ENCODE measurements around the gene CIDEB. TPM values are rescaled to one million over a fixed set of nuclear protein-coding genes. Genes with fewer than 3 reads are reported as not detected.

Gene CIDEB
- total RNA-seq, 1 donor = 0.36 TPM

DNA sequence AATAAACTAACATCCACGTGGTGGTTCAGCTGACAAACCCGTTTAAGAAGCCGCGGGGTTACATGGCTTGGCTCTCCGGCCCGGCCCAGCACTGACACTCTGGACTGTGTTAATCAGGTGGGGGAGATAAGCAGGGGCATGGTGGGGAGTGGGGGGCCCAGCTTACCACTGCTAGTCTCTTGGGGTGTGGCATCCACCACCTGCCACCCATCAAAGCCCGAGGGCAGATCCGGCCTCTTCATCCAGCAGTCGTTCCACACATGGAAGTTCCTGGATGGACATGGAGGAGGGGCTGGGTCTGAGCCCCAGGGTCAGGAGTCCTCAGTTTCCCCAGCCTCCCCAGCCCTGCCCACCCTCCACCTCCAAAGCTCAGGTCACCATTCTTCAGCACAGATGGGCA is 49.7 kb downstream of the CIDEB start:
- Histone ChIP-seq H3K27me3 (ENCODE audit: insufficient read depth, low read length) (no peaks in the 10 kb centered on the region), H3K36me3 (ENCODE audit: insufficient read depth, low read length) (no peaks in the 10 kb centered on the region), H3K4me1 (ENCODE audit: insufficient read depth, low read length) (no peaks in the 10 kb centered on the region), H3K4me3 (ENCODE audit: insufficient read depth, low read length) (no peak overlapping the region), H4K20me1 (ENCODE audit: insufficient read depth, low read length) (no peaks in the 10 kb centered on the region), H3K9me3 (ENCODE audit: low read depth, low read length) (no peaks in the 10 kb centered on the region), H3K4me2 (ENCODE audit: insufficient read depth, low read length) (no peak overlapping the region), H3K79me2 (ENCODE audit: insufficient read depth, low read length) (no peaks in the 10 kb centered on the region), H3K27ac (ENCODE audit: low read depth, low read length) (no peak overlapping the region), H2AFZ (ENCODE audit: low read length) (no peak overlapping the region)
- TF ChIP-seq, protein P1, sequence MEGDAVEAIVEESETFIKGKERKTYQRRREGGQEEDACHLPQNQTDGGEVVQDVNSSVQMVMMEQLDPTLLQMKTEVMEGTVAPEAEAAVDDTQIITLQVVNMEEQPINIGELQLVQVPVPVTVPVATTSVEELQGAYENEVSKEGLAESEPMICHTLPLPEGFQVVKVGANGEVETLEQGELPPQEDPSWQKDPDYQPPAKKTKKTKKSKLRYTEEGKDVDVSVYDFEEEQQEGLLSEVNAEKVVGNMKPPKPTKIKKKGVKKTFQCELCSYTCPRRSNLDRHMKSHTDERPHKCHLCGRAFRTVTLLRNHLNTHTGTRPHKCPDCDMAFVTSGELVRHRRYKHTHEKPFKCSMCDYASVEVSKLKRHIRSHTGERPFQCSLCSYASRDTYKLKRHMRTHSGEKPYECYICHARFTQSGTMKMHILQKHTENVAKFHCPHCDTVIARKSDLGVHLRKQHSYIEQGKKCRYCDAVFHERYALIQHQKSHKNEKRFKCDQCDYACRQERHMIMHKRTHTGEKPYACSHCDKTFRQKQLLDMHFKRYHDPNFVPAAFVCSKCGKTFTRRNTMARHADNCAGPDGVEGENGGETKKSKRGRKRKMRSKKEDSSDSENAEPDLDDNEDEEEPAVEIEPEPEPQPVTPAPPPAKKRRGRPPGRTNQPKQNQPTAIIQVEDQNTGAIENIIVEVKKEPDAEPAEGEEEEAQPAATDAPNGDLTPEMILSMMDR (IDR thresholded peaks at IDR 0.05; ENCODE audit: extremely low read depth, low read depth, low read length) = no peak
- DNase-seq (ENCODE audit: insufficient read length, low spot score, missing footprints) = no peak

DNA sequence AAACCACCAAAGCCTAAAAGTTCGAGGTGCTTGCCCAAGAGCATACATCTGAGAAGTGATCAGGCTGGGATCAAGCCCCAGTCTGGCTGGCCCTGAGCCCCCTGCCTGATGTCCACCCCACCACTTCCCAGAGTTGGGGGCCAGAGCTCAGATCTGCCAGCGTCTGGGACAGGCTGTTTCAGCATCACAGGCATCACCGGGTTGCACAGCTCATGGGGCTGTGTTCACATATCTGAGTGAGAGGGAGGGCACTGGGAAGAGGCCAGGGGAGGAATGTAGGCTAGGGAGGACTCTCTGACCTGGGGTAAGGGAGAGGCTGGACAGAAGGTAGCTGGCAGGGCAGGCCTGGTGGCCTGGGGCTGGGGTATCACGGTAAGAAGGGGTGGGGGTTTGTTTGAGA is 50.8 kb downstream of the CIDEB start:
- H3K4me1 ChIP-seq (ENCODE audit: insufficient read depth, low read length) = peaks cover 2% of the 10 kb centered on the region
- H3K9me3 ChIP-seq (ENCODE audit: low read depth, low read length) = no peaks in the 10 kb centered on the region
- no peak overlapping the region for H2AFZ ChIP-seq (ENCODE audit: low read length)
- no peak for DNase-seq (ENCODE audit: insufficient read length, low spot score, missing footprints)
- no peak overlapping the region for H3K4me3 ChIP-seq (ENCODE audit: insufficient read depth, low read length)
- TF ChIP-seq, protein P1 (IDR thresholded peaks at IDR 0.05; ENCODE audit: extremely low read depth, low read depth, low read length) = no peak
- no peaks in the 10 kb centered on the region for H4K20me1 ChIP-seq (ENCODE audit: insufficient read depth, low read length)
- no peaks in the 10 kb centered on the region for H3K79me2 ChIP-seq (ENCODE audit: insufficient read depth, low read length)
- H3K4me2 ChIP-seq (ENCODE audit: insufficient read depth, low read length) = no peak overlapping the region
- no peaks in the 10 kb centered on the region for H3K27me3 ChIP-seq (ENCODE audit: insufficient read depth, low read length)
- no peak overlapping the region for H3K27ac ChIP-seq (ENCODE audit: low read depth, low read length)
- H3K36me3 ChIP-seq (ENCODE audit: insufficient read depth, low read length) = no peaks in the 10 kb centered on the region

DNA sequence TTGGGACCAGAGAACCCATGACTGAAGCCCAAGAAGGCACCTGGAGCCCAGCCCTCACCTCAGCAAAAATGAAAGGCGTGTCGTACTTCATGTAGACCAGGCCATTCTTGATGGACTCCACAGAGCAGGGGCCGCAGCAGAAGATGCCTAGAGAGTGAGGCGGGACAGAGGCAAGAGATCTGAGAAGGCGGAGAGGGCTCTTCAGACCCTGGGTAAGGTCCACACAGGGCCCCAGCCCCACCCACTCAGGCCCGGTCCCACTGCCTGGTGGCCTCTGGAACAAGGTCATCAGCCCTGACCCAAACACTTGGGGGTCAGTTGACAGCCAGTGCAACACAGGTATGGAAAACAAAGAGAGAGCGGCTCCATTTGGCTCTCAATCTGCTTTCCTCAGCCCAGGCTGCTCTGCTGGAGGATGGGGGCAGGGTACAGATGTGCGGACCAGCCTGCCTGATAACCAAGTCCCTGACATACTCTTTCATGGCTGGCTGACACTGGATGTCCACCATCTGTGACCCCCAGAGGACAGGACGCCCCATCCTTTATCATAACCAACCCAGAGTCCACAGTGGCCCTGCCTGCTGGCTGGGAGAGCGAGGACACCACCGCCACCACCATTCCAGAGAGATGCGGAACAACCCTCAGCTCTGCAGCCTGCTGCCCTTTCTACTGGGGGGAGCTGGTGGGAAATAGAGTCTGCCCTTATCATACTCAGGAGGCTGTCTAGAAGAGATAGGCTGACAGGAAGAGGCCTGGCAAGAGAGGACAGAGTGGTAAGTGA is 51.7 kb downstream of the CIDEB start:
- no peaks in the 10 kb centered on the region for H3K9me3 ChIP-seq (ENCODE audit: low read depth, low read length)
- DNase-seq (ENCODE audit: insufficient read length, low spot score, missing footprints) = no peak
- H3K4me3 ChIP-seq (ENCODE audit: insufficient read depth, low read length) = no peak overlapping the region
- no peak overlapping the region for H2AFZ ChIP-seq (ENCODE audit: low read length)
- H3K4me1 ChIP-seq (ENCODE audit: insufficient read depth, low read length) = peaks cover 8% of the 10 kb centered on the region
- H4K20me1 ChIP-seq (ENCODE audit: insufficient read depth, low read length) = no peaks in the 10 kb centered on the region
- no peak overlapping the region for H3K27ac ChIP-seq (ENCODE audit: low read depth, low read length)
- no peaks in the 10 kb centered on the region for H3K36me3 ChIP-seq (ENCODE audit: insufficient read depth, low read length)
- H3K4me2 ChIP-seq (ENCODE audit: insufficient read depth, low read length) = no peak overlapping the region
- TF ChIP-seq, protein P1 (IDR thresholded peaks at IDR 0.05; ENCODE audit: extremely low read depth, low read depth, low read length) = no peak
- H3K79me2 ChIP-seq (ENCODE audit: insufficient read depth, low read length) = no peaks in the 10 kb centered on the region
- no peaks in the 10 kb centered on the region for H3K27me3 ChIP-seq (ENCODE audit: insufficient read depth, low read length)

GRCh38 chr14:24255438-24255837 is 52.3 kb downstream of the CIDEB start:
- H3K36me3 ChIP-seq (ENCODE audit: insufficient read depth, low read length) = no peaks in the 10 kb centered on the region
- H3K9me3 ChIP-seq (ENCODE audit: low read depth, low read length) = no peaks in the 10 kb centered on the region
- H3K4me1 ChIP-seq (ENCODE audit: insufficient read depth, low read length) = peaks cover 8% of the 10 kb centered on the region
- TF ChIP-seq, protein P1 (IDR thresholded peaks at IDR 0.05; ENCODE audit: extremely low read depth, low read depth, low read length) = no peak
- no peaks in the 10 kb centered on the region for H3K27me3 ChIP-seq (ENCODE audit: insufficient read depth, low read length)
- H3K79me2 ChIP-seq (ENCODE audit: insufficient read depth, low read length) = no peaks in the 10 kb centered on the region
- no peak overlapping the region for H2AFZ ChIP-seq (ENCODE audit: low read length)
- DNase-seq (ENCODE audit: insufficient read length, low spot score, missing footprints) = no peak
- no peak overlapping the region for H3K27ac ChIP-seq (ENCODE audit: low read depth, low read length)
- no peak overlapping the region for H3K4me3 ChIP-seq (ENCODE audit: insufficient read depth, low read length)
- H4K20me1 ChIP-seq (ENCODE audit: insufficient read depth, low read length) = no peaks in the 10 kb centered on the region
- no peak overlapping the region for H3K4me2 ChIP-seq (ENCODE audit: insufficient read depth, low read length)

Small RNAs within 50 kb of the gene (small RNA-seq; reads per million reads assigned to genes)
- gene RF00026 = not detected

Other genes starting within 250 kb of the CIDEB start
- gene CPNE6, start 236.4 kb downstream of the CIDEB start, total RNA-seq = not detected in 2 replicates
- 26.2 and 35.1 TPM in 2 replicates for gene PCK2, start 213.7 kb downstream of the CIDEB start, total RNA-seq
- gene DCAF11, start 193.2 kb downstream of the CIDEB start, total RNA-seq = 73.4 and 84.7 TPM in 2 replicates
- 1.5 and 1.8 TPM in 2 replicates for gene NRL, start 193.0 kb downstream of the CIDEB start, total RNA-seq
- 0.29 and 0.72 TPM in 2 replicates for gene FITM1, start 177.3 kb downstream of the CIDEB start, total RNA-seq
- gene PSME1, start 171.8 kb downstream of the CIDEB start, total RNA-seq = 95.5 and 111 TPM in 2 replicates
- gene EMC9, start 166.4 kb downstream of the CIDEB start, total RNA-seq = 6.9 and 9.1 TPM in 2 replicates
- gene PSME2, start 161.4 kb downstream of the CIDEB start, total RNA-seq = 47.7 and 55.7 TPM in 2 replicates
- gene RNF31, start 160.5 kb downstream of the CIDEB start, total RNA-seq = 43.9 and 49.6 TPM in 2 replicates
- gene IRF9, start 146.7 kb downstream of the CIDEB start, total RNA-seq = 102 and 117 TPM in 2 replicates
- gene REC8, start 135.9 kb downstream of the CIDEB start, total RNA-seq = 3.3 and 3.5 TPM in 2 replicates
- gene IPO4, start 119.2 kb downstream of the CIDEB start, total RNA-seq = 38.9 and 47.0 TPM in 2 replicates
- gene TM9SF1, start 112.5 kb downstream of the CIDEB start, total RNA-seq = 78.2 and 84.3 TPM in 2 replicates
- gene TSSK4, start 102.3 kb downstream of the CIDEB start, total RNA-seq = 0.36 TPM in 1 of 2 replicates, not detected in the other
- 19.2 TPM in 2 replicates for gene CHMP4A, start 94.5 kb downstream of the CIDEB start, total RNA-seq
- gene MDP1, start 91.9 kb downstream of the CIDEB start, total RNA-seq = 14.1 and 14.8 TPM in 2 replicates
- 56.3 and 69.1 TPM in 2 replicates for gene NEDD8, start 75.6 kb downstream of the CIDEB start, total RNA-seq
- 70.7 and 86.5 TPM in 2 replicates for gene GMPR2, start 75.0 kb downstream of the CIDEB start, total RNA-seq
- gene TINF2, start 65.4 kb downstream of the CIDEB start, total RNA-seq = 62.6 and 63.4 TPM in 2 replicates
- 0.36 and 1.2 TPM in 2 replicates for gene TGM1, start 44.8 kb downstream of the CIDEB start, total RNA-seq
- 28.9 and 34.0 TPM in 2 replicates for gene RABGGTA, start 36.4 kb downstream of the CIDEB start, total RNA-seq
- gene DHRS1, start 8.2 kb downstream of the CIDEB start, total RNA-seq = 9.8 and 13.6 TPM in 2 replicates
- 17.4 and 21.0 TPM in 2 replicates for gene NOP9, start 8.1 kb downstream of the CIDEB start, total RNA-seq
- 4.7 and 5.1 TPM in 2 replicates for gene LTB4R2, start 2.2 kb upstream of the CIDEB start, total RNA-seq
- gene LTB4R, start 3.5 kb upstream of the CIDEB start, total RNA-seq = 1.2 and 1.8 TPM in 2 replicates
- 17.7 and 18.8 TPM in 2 replicates for gene ADCY4, start 27.1 kb upstream of the CIDEB start, total RNA-seq
- 9.1 and 11.9 TPM in 2 replicates for gene RIPK3, start 32.0 kb upstream of the CIDEB start, total RNA-seq
- gene NFATC4, start 60.2 kb upstream of the CIDEB start, total RNA-seq = 101 and 107 TPM in 2 replicates
- gene NYNRIN, start 91.0 kb upstream of the CIDEB start, total RNA-seq = 7.2 and 9.1 TPM in 2 replicates
- 3.5 and 4.0 TPM in 2 replicates for gene CBLN3, start 121.7 kb upstream of the CIDEB start, total RNA-seq
- gene KHNYN, start 122.0 kb upstream of the CIDEB start, total RNA-seq = 58.6 and 62.5 TPM in 2 replicates
- gene SDR39U1, start 134.8 kb upstream of the CIDEB start, total RNA-seq = 11.6 and 13.0 TPM in 2 replicates
- gene CMA1, start 200.3 kb upstream of the CIDEB start, total RNA-seq = not detected in 2 replicates

Data from osteoblast (primary cell).